Ovary (tissue), 3 donors: ENCODE data around the gene CEACAM5.

ENCODE experiments used
- POLR2A ChIP-seq: fragments of 450-650 bp; IDR thresholded peaks from one replicate; pipeline ENCODE4 v1.6.1; 2017; ENCODE audit warnings: antibody characterized with exemption, mild to moderate bottlenecking, moderate library complexity
- TF ChIP-seq, protein P1 (sequence below), 3 donors: fragments of 450-650 bp in 2 of 3; fragments of 200-600 bp in 1 of 3; IDR thresholded peaks; one replicate each; pipeline versions ENCODE4 v1.5.1 to v1.8.0; 2016 to 2022; ENCODE audit warnings: antibody characterized with exemption in 3 of 3, mild to moderate bottlenecking in 1 of 3
- donor health status: DM: no; HTN: no; CAD: no.

DNA sequence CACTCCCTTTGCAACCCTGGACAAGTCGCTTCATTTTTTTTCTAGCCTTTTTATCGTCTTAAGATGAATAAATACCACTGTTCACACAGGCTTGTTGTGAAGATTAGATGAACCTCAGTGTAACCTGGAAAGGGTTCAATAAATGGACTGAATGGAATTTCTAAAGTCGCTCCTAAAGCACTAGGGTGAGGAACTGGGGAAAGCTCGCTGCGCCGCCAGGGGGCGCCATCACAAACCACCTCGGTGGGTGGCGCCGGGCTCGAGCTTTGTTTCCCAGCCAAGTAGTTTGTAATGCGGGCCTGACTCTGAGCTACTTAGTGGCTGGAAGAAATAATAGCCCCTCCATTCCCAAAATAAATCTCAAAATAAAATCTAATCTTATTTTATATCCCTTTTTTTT, 44.7 kb downstream of the CEACAM5 start:
- TF ChIP-seq, protein P1, sequence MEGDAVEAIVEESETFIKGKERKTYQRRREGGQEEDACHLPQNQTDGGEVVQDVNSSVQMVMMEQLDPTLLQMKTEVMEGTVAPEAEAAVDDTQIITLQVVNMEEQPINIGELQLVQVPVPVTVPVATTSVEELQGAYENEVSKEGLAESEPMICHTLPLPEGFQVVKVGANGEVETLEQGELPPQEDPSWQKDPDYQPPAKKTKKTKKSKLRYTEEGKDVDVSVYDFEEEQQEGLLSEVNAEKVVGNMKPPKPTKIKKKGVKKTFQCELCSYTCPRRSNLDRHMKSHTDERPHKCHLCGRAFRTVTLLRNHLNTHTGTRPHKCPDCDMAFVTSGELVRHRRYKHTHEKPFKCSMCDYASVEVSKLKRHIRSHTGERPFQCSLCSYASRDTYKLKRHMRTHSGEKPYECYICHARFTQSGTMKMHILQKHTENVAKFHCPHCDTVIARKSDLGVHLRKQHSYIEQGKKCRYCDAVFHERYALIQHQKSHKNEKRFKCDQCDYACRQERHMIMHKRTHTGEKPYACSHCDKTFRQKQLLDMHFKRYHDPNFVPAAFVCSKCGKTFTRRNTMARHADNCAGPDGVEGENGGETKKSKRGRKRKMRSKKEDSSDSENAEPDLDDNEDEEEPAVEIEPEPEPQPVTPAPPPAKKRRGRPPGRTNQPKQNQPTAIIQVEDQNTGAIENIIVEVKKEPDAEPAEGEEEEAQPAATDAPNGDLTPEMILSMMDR (IDR thresholded peaks at IDR 0.05): no peak
- TF ChIP-seq POLR2A: no peak
